SKM-1 treated with dmso at 0.1 percent for 144 hours (cell line): ENCODE data around the gene SLTM.
"Not testable (repeated sequence)": the region's sequence is repeated elsewhere in the genome, so short reads cannot be mapped to it uniquely, and the experiment has no call there.

Experiments
- DNase-seq: peaks from one replicate; lab custom pipeline; 2025; ENCODE audit not compliant: unreplicated experiment; lab: John Stamatoyannopoulos, UW

Gene SLTM

GRCh38 chr15:58929891-58930416 lies 3.5 kb downstream of the SLTM start:
- DNase-seq, result no peak

GRCh38 chr15:58926823-58927222 lies 6.7 kb downstream of the SLTM start:
- DNase-seq, result no peak

- no peak for DNase-seq
Observed at GRCh38 chr15:58924327-58924726, 9.2 kb downstream of the SLTM start.

- DNase-seq, result no peak
Observed at GRCh38 chr15:58923696-58924300, 9.7 kb downstream of the SLTM start.

- DNase-seq, result no peak
Observed at GRCh38 chr15:58923284-58923683, 10.2 kb downstream of the SLTM start.

GRCh38 chr15:58921267-58921790 lies 12.2 kb downstream of the SLTM start:
- no peak for DNase-seq

GRCh38 chr15:58920447-58920846 lies 13.0 kb downstream of the SLTM start:
- DNase-seq, result not testable (repeated sequence)

GRCh38 chr15:58919232-58919631 lies 14.2 kb downstream of the SLTM start:
- no peak for DNase-seq

GRCh38 chr15:58918239-58918638 lies 15.2 kb downstream of the SLTM start:
- DNase-seq, result no peak

GRCh38 chr15:58917613-58918129 lies 15.8 kb downstream of the SLTM start:
- not testable (repeated sequence) for DNase-seq

- DNase-seq, result no peak
Observed at GRCh38 chr15:58916962-58917361, 16.5 kb downstream of the SLTM start.

GRCh38 chr15:58910456-58910855 lies 23.0 kb downstream of the SLTM start:
- DNase-seq, result no peak

- no peak for DNase-seq
Observed at GRCh38 chr15:58909616-58910015, 23.9 kb downstream of the SLTM start.

GRCh38 chr15:58908550-58909309 lies 24.7 kb downstream of the SLTM start:
- no peak for DNase-seq

- no peak for DNase-seq
Observed at GRCh38 chr15:58900631-58901030, 32.8 kb downstream of the SLTM start.

GRCh38 chr15:58898150-58898680 lies 35.3 kb downstream of the SLTM start:
- no peak for DNase-seq

GRCh38 chr15:58889363-58889762 lies 44.1 kb downstream of the SLTM start:
- no peak for DNase-seq

GRCh38 chr15:58886921-58887320 lies 46.6 kb downstream of the SLTM start:
- DNase-seq, result no peak

GRCh38 chr15:58883926-58884325 lies 49.6 kb downstream of the SLTM start:
- DNase-seq, result peak; percentile 33

- no peak for DNase-seq
Observed at GRCh38 chr15:58882243-58882642, 51.2 kb downstream of the SLTM start.

- no peak for DNase-seq
Observed at GRCh38 chr15:58880320-58880719, 53.2 kb downstream of the SLTM start.
